ENCODE measurements around the gene ZNF385D. TPM values are rescaled to one million over a fixed set of nuclear protein-coding genes. Genes with fewer than 3 reads are reported as not detected.

ZNF385D gene
- total and polyA plus RNA-seq, 4 donors, result 0.08 to 0.50 (median 0.09) TPM

DNA sequence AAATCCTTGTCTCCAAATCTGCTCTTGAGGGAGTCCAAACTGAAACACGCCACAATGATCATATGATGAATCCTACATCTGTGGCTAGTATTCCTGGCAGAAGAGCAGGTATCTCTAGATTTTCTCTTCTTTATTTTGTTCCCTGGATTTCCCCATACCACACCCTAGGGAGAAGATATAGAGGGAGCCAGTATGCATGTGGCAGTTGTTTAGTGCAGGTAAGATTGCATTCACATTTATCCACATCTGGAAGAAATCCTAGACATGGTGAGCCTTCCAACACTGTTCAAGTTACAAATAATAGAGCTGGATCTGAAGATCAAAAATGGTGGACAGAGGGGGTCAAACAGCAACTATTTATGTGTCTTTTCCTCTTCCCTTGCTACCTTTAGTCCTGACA lies 316.7 kb downstream of the ZNF385D start (continued):
- TF ChIP-seq FOXA2 (IDR thresholded peaks at IDR 0.05), result no peak
- no peak for TF ChIP-seq NR2F2 (IDR thresholded peaks at IDR 0.05)

DNA sequence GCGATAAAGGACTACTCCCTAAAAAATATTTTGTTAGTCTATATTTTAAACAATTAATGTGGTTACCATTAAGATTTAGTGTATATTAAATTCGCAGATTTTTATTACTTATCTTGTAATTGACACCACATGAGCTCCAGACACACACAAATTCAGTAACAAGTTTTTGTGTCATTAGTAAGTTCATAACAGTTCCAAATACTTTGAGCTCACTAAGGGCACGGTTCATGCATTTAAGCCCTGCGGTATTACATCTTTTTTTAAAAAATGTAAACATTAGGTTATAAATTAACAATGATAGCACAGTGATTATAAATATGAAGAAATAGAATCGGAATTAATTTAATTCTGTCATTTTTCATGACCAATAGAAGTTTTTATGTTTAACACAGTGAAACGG lies 317.3 kb downstream of the ZNF385D start:
- H3K27me3 ChIP-seq (ENCODE audit: control insufficient read depth in 4 of 4, insufficient read depth in 4 of 4, low read length in 3 of 4), result peaks cover 0 to 2% (median 0%) of the 10 kb centered on the region in 4 donors
- no peak overlapping the region for H3K9ac ChIP-seq (ENCODE audit: low read depth in 1 of 2, low read length in 2 of 2)
- no peak overlapping the region for H3K27ac ChIP-seq (ENCODE audit: low read depth in 1 of 2, low read length in 2 of 2)
- H3K9me3 ChIP-seq (ENCODE audit: control insufficient read depth in 4 of 4, low read length in 3 of 4), result no peaks in the 10 kb centered on the region
- TF ChIP-seq GABPA (IDR thresholded peaks at IDR 0.05 in 1 of 2, conservative IDR thresholded peaks at IDR 0.05 in 1 of 2) (no peak), SP1 (IDR thresholded peaks at IDR 0.05) (no peak), NR2F2 (IDR thresholded peaks at IDR 0.05) (no peak), FOXA2 (IDR thresholded peaks at IDR 0.05) (no peak)
- TF ChIP-seq, protein P1, sequence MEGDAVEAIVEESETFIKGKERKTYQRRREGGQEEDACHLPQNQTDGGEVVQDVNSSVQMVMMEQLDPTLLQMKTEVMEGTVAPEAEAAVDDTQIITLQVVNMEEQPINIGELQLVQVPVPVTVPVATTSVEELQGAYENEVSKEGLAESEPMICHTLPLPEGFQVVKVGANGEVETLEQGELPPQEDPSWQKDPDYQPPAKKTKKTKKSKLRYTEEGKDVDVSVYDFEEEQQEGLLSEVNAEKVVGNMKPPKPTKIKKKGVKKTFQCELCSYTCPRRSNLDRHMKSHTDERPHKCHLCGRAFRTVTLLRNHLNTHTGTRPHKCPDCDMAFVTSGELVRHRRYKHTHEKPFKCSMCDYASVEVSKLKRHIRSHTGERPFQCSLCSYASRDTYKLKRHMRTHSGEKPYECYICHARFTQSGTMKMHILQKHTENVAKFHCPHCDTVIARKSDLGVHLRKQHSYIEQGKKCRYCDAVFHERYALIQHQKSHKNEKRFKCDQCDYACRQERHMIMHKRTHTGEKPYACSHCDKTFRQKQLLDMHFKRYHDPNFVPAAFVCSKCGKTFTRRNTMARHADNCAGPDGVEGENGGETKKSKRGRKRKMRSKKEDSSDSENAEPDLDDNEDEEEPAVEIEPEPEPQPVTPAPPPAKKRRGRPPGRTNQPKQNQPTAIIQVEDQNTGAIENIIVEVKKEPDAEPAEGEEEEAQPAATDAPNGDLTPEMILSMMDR (IDR thresholded peaks at IDR 0.05; ENCODE audit: low read depth, low read length, missing input control), result no peak
- TF ChIP-seq, protein P2, sequence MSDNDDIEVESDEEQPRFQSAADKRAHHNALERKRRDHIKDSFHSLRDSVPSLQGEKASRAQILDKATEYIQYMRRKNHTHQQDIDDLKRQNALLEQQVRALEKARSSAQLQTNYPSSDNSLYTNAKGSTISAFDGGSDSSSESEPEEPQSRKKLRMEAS (IDR thresholded peaks at IDR 0.05), result no peak
- H3K4me1 ChIP-seq (ENCODE audit: control insufficient read depth in 4 of 4, insufficient read depth in 4 of 4, low read length in 3 of 4), result no peaks in the 10 kb centered on the region
- 77% methylated on average over 6 of the region's 6 CpGs for WGBS
- H3K4me3 ChIP-seq (ENCODE audit: low read depth in 1 of 3, low read length in 3 of 3), result no peak overlapping the region
- DNase-seq (ENCODE audit: low spot score), result no peak
- no peaks in the 10 kb centered on the region for H3K36me3 ChIP-seq (ENCODE audit: control insufficient read depth in 4 of 4, insufficient read depth in 3 of 4, low read depth in 1 of 4, low read length in 3 of 4)

DNA sequence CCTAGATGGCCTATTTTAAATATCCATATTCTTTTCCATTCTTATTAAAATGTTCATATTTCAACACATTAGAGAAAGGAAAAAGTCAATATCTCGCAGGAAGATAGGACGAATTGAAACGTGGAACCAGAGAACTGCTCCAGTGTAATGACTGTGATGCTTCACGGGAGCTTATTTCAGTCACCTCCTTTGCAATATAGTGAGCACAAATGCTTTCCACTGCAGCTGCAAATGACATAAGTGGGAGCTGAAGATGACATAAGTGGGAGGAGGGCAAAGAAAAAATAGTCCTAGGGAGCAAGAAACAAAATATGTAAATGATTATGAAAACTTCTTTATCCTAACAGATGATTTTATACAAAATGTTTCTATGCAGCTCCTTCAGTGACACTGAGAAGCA lies 324.1 kb downstream of the ZNF385D start:
- DNase-seq (ENCODE audit: low spot score), result no peak
- H3K27ac ChIP-seq (ENCODE audit: low read depth in 1 of 2, low read length in 2 of 2), result no peak overlapping the region
- 71% methylated on average over 4 of the region's 4 CpGs for WGBS
- H3K9me3 ChIP-seq (ENCODE audit: control insufficient read depth in 4 of 4, low read length in 3 of 4), result no peaks in the 10 kb centered on the region
- H3K27me3 ChIP-seq (ENCODE audit: control insufficient read depth in 4 of 4, insufficient read depth in 4 of 4, low read length in 3 of 4), result no peaks in the 10 kb centered on the region
- no peaks in the 10 kb centered on the region for H3K36me3 ChIP-seq (ENCODE audit: control insufficient read depth in 4 of 4, insufficient read depth in 3 of 4, low read depth in 1 of 4, low read length in 3 of 4)
- no peaks in the 10 kb centered on the region for H3K4me1 ChIP-seq (ENCODE audit: control insufficient read depth in 4 of 4, insufficient read depth in 4 of 4, low read length in 3 of 4)
- no peak overlapping the region for H3K9ac ChIP-seq (ENCODE audit: low read depth in 1 of 2, low read length in 2 of 2)
- TF ChIP-seq YY1 (IDR thresholded peaks at IDR 0.05) (no peak), HNF4G (IDR thresholded peaks at IDR 0.05) (no peak)
- no peak overlapping the region for H3K4me3 ChIP-seq (ENCODE audit: low read depth in 1 of 3, low read length in 3 of 3)

DNA sequence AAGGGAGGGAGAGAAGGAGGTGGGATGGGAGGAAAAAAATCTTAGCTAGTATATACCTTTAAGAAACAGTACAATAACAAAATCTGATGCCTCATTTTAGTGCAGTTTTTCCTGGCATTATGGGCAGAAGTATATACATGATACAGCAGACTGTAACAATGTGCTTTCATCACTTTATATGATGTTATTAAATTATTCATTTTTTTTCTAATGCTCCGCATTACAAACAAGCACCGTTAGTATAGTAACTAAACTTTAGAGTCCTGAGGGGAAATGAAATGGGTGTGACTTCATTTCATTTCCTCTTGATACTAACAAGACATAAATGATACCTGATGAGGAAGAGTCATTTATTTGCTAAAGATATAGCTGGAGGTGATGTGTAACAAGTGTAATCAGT lies 325.3 kb downstream of the ZNF385D start:
- TF ChIP-seq FOXA1 (IDR thresholded peaks at IDR 0.05), result no peak
- no peak for TF ChIP-seq RXRA (IDR thresholded peaks at IDR 0.05)
- no peak for TF ChIP-seq FOXA2 (IDR thresholded peaks at IDR 0.05)
- TF ChIP-seq GABPA (IDR thresholded peaks at IDR 0.05 in 1 of 2, conservative IDR thresholded peaks at IDR 0.05 in 1 of 2), result no peak
- TF ChIP-seq YY1 (IDR thresholded peaks at IDR 0.05), result no peak
- TF ChIP-seq EGR1 (IDR thresholded peaks at IDR 0.05; ENCODE audit: low read depth in 2 of 2), result no peak
- no peaks in the 10 kb centered on the region for H3K4me1 ChIP-seq (ENCODE audit: control insufficient read depth in 4 of 4, insufficient read depth in 4 of 4, low read length in 3 of 4)
- no peak for DNase-seq (ENCODE audit: low spot score)
- H3K27ac ChIP-seq (ENCODE audit: low read depth in 1 of 2, low read length in 2 of 2), result no peak overlapping the region
- no peaks in the 10 kb centered on the region for H3K27me3 ChIP-seq (ENCODE audit: control insufficient read depth in 4 of 4, insufficient read depth in 4 of 4, low read length in 3 of 4)
- 80% methylated on average over 2 of the region's 2 CpGs for WGBS
- H3K9me3 ChIP-seq (ENCODE audit: control insufficient read depth in 4 of 4, low read length in 3 of 4), result no peaks in the 10 kb centered on the region
- H3K4me3 ChIP-seq (ENCODE audit: low read depth in 1 of 3, low read length in 3 of 3), result no peak overlapping the region
- H3K9ac ChIP-seq (ENCODE audit: low read depth in 1 of 2, low read length in 2 of 2), result no peak overlapping the region
- H3K36me3 ChIP-seq (ENCODE audit: control insufficient read depth in 4 of 4, insufficient read depth in 3 of 4, low read depth in 1 of 4, low read length in 3 of 4), result no peaks in the 10 kb centered on the region

DNA sequence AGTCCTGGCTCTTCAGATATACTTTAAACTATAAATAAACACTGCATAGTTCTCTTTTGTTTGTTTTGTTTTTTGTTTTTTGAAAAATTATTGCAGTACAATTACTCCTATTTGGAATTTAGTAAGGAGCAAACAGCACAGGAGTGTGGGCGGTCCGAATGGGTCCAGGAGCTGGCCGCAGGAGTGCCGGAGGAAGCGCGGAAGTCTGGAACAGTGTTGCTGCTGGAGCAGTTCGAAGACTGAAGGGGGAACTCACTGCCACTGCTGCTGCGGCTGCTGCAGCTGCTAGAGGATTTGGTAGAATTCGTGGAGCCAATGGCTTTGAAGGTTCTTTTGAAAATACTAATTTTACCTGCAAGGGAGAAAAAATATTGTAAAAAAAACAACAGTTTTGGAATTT lies 329.9 kb downstream of the ZNF385D start:
- Histone ChIP-seq H3K27me3 (ENCODE audit: control insufficient read depth in 4 of 4, insufficient read depth in 4 of 4, low read length in 3 of 4) (no peaks in the 10 kb centered on the region), H3K9ac (ENCODE audit: low read depth in 1 of 2, low read length in 2 of 2) (no peak overlapping the region), H3K27ac (ENCODE audit: low read depth in 1 of 2, low read length in 2 of 2) (no peak overlapping the region), H3K9me3 (ENCODE audit: control insufficient read depth in 4 of 4, low read length in 3 of 4) (no peaks in the 10 kb centered on the region), H3K36me3 (ENCODE audit: control insufficient read depth in 4 of 4, insufficient read depth in 3 of 4, low read depth in 1 of 4, low read length in 3 of 4) (no peaks in the 10 kb centered on the region), H3K4me1 (ENCODE audit: control insufficient read depth in 4 of 4, insufficient read depth in 4 of 4, low read length in 3 of 4) (no peaks in the 10 kb centered on the region), H3K4me3 (ENCODE audit: low read depth in 1 of 3, low read length in 3 of 3) (no peak overlapping the region)
- TF ChIP-seq HNF4A (conservative IDR thresholded peaks at IDR 0.05) (no peak), GABPA (IDR thresholded peaks at IDR 0.05 in 1 of 2, conservative IDR thresholded peaks at IDR 0.05 in 1 of 2) (no peak), RXRA (IDR thresholded peaks at IDR 0.05) (no peak), NR2F2 (IDR thresholded peaks at IDR 0.05) (no peak), SP1 (IDR thresholded peaks at IDR 0.05) (no peak)
- TF ChIP-seq, protein P3, sequence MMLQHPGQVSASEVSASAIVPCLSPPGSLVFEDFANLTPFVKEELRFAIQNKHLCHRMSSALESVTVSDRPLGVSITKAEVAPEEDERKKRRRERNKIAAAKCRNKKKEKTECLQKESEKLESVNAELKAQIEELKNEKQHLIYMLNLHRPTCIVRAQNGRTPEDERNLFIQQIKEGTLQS (IDR thresholded peaks at IDR 0.05), result no peak
- TF ChIP-seq, protein P2 (IDR thresholded peaks at IDR 0.05), result no peak
- TF ChIP-seq, protein P4, sequence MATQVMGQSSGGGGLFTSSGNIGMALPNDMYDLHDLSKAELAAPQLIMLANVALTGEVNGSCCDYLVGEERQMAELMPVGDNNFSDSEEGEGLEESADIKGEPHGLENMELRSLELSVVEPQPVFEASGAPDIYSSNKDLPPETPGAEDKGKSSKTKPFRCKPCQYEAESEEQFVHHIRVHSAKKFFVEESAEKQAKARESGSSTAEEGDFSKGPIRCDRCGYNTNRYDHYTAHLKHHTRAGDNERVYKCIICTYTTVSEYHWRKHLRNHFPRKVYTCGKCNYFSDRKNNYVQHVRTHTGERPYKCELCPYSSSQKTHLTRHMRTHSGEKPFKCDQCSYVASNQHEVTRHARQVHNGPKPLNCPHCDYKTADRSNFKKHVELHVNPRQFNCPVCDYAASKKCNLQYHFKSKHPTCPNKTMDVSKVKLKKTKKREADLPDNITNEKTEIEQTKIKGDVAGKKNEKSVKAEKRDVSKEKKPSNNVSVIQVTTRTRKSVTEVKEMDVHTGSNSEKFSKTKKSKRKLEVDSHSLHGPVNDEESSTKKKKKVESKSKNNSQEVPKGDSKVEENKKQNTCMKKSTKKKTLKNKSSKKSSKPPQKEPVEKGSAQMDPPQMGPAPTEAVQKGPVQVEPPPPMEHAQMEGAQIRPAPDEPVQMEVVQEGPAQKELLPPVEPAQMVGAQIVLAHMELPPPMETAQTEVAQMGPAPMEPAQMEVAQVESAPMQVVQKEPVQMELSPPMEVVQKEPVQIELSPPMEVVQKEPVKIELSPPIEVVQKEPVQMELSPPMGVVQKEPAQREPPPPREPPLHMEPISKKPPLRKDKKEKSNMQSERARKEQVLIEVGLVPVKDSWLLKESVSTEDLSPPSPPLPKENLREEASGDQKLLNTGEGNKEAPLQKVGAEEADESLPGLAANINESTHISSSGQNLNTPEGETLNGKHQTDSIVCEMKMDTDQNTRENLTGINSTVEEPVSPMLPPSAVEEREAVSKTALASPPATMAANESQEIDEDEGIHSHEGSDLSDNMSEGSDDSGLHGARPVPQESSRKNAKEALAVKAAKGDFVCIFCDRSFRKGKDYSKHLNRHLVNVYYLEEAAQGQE (IDR thresholded peaks at IDR 0.05), result no peak
- no peak for DNase-seq (ENCODE audit: low spot score)
- 52% methylated on average over 9 of the region's 9 CpGs for WGBS

Measured in liver (tissue), 9 donors.